ENCODE results near the gene HPS5.
"Not testable (repeated sequence)": the region's sequence is repeated elsewhere in the genome, so short reads cannot be mapped to it uniquely, and the experiment has no call there.

The HPS5 gene

GRCh38 chr11:18321969-18322711, at the start of gene HPS5, which contains the start of gene GTF2H1:
Gene HPS5, minus strand, starts transcription at chr11:18322140. Its CDS starts 4,282 bp downstream, at chr11:18317858.
Gene GTF2H1, plus strand, starts transcription at chr11:18322567. Its CDS starts 10,508 bp downstream, at chr11:18333075.
- peak within 1 kb of the TSS; percentile 88 for H3K27ac ChIP-seq
- peak; percentile 95 for DNase-seq (ENCODE audit: low read depth, low spot score)

- no peak overlapping the region for H3K27ac ChIP-seq
- no peak for DNase-seq (ENCODE audit: low read depth, low spot score)
These were observed 49.3 kb upstream of the HPS5 start for GRCh38 chr11:18371279-18371678.

GRCh38 chr11:18369398-18369797, 47.5 kb upstream of the HPS5 start:
- no peak overlapping the region for H3K27ac ChIP-seq
- no peak for DNase-seq (ENCODE audit: low read depth, low spot score)

GRCh38 chr11:18368221-18368620, 46.3 kb upstream of the HPS5 start:
- no peak for DNase-seq (ENCODE audit: low read depth, low spot score)
- H3K27ac ChIP-seq, result peak overlapping the region; percentile 62

GRCh38 chr11:18367431-18367830, 45.5 kb upstream of the HPS5 start:
- H3K27ac ChIP-seq, result peak overlapping the region; percentile 22
- no peak for DNase-seq (ENCODE audit: low read depth, low spot score)

- DNase-seq (ENCODE audit: low read depth, low spot score), result no peak
- H3K27ac ChIP-seq, result no peak overlapping the region
These were observed 44.3 kb upstream of the HPS5 start for GRCh38 chr11:18366286-18366685.

- DNase-seq (ENCODE audit: low read depth, low spot score), result no peak
- no peak overlapping the region for H3K27ac ChIP-seq
These were observed 43.8 kb upstream of the HPS5 start for GRCh38 chr11:18365741-18366140.

- H3K27ac ChIP-seq, result no peak overlapping the region
- DNase-seq (ENCODE audit: low read depth, low spot score), result no peak
These were observed 42.6 kb upstream of the HPS5 start for GRCh38 chr11:18364495-18365073.

- no peak for DNase-seq (ENCODE audit: low read depth, low spot score)
- no peak overlapping the region for H3K27ac ChIP-seq
These were observed 39.2 kb upstream of the HPS5 start for GRCh38 chr11:18361154-18361553.

- no peak for DNase-seq (ENCODE audit: low read depth, low spot score)
- no peak overlapping the region for H3K27ac ChIP-seq
These were observed 36.7 kb upstream of the HPS5 start for GRCh38 chr11:18358646-18359045.

GRCh38 chr11:18352581-18352980, 30.6 kb upstream of the HPS5 start:
- DNase-seq (ENCODE audit: low read depth, low spot score), result no peak
- H3K27ac ChIP-seq, result no peak overlapping the region

- DNase-seq (ENCODE audit: low read depth, low spot score), result no peak
- H3K27ac ChIP-seq, result peak overlapping the region; percentile 1
These were observed 25.7 kb upstream of the HPS5 start for GRCh38 chr11:18347471-18348125.

GRCh38 chr11:18332891-18333290, 11.0 kb upstream of the HPS5 start:
- DNase-seq (ENCODE audit: low read depth, low spot score), result no peak
- H3K27ac ChIP-seq, result no peak overlapping the region

GRCh38 chr11:18332302-18332701, 10.4 kb upstream of the HPS5 start:
- H3K27ac ChIP-seq, result no peak overlapping the region
- no peak for DNase-seq (ENCODE audit: low read depth, low spot score)

GRCh38 chr11:18330921-18331320, 9.0 kb upstream of the HPS5 start:
- DNase-seq (ENCODE audit: low read depth, low spot score), result no peak
- H3K27ac ChIP-seq, result no peak overlapping the region

GRCh38 chr11:18329196-18329870, 7.4 kb upstream of the HPS5 start:
- peak overlapping the region; percentile 68 for H3K27ac ChIP-seq
- DNase-seq (ENCODE audit: low read depth, low spot score), result no peak

GRCh38 chr11:18324381-18324780, 2.4 kb upstream of the HPS5 start:
- H3K27ac ChIP-seq, result no peak overlapping the region

GRCh38 chr11:18323881-18324280, 1.9 kb upstream of the HPS5 start:
- DNase-seq (ENCODE audit: low read depth, low spot score); H3K27ac ChIP-seq: not testable (repeated sequence)

More at GRCh38 chr11:18324381-18324780, 2.4 kb upstream of the HPS5 start:
- no peak for DNase-seq (ENCODE audit: low read depth, low spot score)

GRCh38 chr11:18322818-18323570, 1.1 kb upstream of the HPS5 start:
- no peak for DNase-seq (ENCODE audit: low read depth, low spot score)
- H3K27ac ChIP-seq, result peak overlapping the region; percentile 88

GRCh38 chr11:18321578-18321968, 367 bp downstream of the HPS5 start:
- DNase-seq (ENCODE audit: low read depth, low spot score), result no peak
- peak overlapping the region; percentile 88 for H3K27ac ChIP-seq

All from epithelial cell of prostate (primary cell).